OCI-LY3 (cell line): ENCODE data around the gene ZKSCAN8.

Experiments used
- CTCF ChIP-seq: fragments of 200-600, 300-600 bp; sonication (generic); IDR thresholded peaks from 2 replicates; pipeline ENCODE4 v1.5.1; 2014; ENCODE audit warnings: antibody characterized with exemption, low read length, low read depth
- EZH2phosphoT487 ChIP-seq: fragments of 200-600 bp; shearing (Covaris generic); IDR thresholded peaks from 2 replicates; pipeline ENCODE4 v1.6.1; 2018; ENCODE audit warnings: antibody characterized with exemption, mixed run types, low read depth

- TF ChIP-seq CTCF (no peak), EZH2phosphoT487 (no peak)
Observed at GRCh38 chr6:28152531-28152930, 10.8 kb downstream of the ZKSCAN8 start.
